ENCODE data around the gene PON1.

DNA sequence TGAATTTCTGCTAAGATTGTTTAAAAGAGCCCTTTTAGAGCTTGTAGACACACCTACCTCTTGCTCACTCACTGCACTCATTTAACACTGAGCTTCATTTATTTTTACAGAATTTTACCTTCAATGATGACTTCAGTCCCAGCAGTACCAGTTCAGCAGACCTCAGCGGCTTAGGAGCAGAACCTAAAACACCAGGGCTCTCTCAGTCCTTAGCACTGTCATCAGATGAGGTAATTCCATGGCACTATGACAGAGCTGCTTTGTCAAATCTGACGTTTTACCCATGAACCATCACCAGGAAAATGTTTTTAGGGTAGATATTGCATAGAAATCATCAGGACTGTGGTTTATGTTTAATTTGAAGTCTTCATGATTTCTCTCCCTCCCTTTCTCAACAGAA, 38.2 kb downstream of the PON1 start:
- TF ChIP-seq, protein P1, sequence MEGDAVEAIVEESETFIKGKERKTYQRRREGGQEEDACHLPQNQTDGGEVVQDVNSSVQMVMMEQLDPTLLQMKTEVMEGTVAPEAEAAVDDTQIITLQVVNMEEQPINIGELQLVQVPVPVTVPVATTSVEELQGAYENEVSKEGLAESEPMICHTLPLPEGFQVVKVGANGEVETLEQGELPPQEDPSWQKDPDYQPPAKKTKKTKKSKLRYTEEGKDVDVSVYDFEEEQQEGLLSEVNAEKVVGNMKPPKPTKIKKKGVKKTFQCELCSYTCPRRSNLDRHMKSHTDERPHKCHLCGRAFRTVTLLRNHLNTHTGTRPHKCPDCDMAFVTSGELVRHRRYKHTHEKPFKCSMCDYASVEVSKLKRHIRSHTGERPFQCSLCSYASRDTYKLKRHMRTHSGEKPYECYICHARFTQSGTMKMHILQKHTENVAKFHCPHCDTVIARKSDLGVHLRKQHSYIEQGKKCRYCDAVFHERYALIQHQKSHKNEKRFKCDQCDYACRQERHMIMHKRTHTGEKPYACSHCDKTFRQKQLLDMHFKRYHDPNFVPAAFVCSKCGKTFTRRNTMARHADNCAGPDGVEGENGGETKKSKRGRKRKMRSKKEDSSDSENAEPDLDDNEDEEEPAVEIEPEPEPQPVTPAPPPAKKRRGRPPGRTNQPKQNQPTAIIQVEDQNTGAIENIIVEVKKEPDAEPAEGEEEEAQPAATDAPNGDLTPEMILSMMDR (IDR thresholded peaks at IDR 0.05): no peak
- TF ChIP-seq POLR2A (IDR thresholded peaks at IDR 0.05): no peak

All from lower leg skin (tissue), 3 donors.